Measurements from ENCODE around the gene LCE5A.

- TF ChIP-seq EZH2phosphoT487 (IDR thresholded peaks at IDR 0.05; ENCODE audit: insufficient read depth, low read depth) (no peak), EZH2 (IDR thresholded peaks at IDR 0.05; ENCODE audit: insufficient read depth, poor library complexity, severe bottlenecking) (no peak)
Observed at GRCh38 chr1:152495066-152495675, 15.4 kb upstream of the LCE5A start.
